HG03060 (cell line): Measurements from ENCODE around the gene LHPP.
"Not testable (repeated sequence)": the region's sequence is repeated elsewhere in the genome, so short reads cannot be mapped to it uniquely, and the experiment has no call there.

Experiments used
- ATAC-seq: cut with Tn5 transposase; IDR thresholded peaks from one replicate; pipeline ENCODE4 v1.9.1; 2021; ENCODE audit warnings: low read depth, moderate number of reproducible peaks; ENCODE audit not compliant: unreplicated experiment

LHPP gene

DNA sequence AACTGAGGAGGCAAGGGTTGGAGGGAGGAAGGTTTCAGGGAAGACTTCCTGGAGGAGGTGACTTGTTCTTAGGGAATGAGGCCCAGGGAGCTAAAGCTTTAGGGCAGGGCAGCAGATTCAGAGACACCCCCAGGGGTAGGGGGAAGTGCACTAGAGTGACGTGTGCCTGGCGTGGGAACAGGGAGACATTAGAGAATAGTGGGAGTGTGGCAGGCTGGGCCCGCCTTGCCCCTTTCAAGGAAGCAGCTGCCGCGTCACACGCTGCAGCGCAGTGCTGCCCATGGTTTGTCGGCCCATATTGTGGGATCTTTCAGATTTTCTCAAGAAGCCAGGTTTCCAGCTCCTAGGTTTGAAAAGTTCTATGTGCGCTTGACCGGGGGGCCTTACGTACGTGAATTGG, 139.4 kb downstream of the LHPP start:
- no peak for ATAC-seq

DNA sequence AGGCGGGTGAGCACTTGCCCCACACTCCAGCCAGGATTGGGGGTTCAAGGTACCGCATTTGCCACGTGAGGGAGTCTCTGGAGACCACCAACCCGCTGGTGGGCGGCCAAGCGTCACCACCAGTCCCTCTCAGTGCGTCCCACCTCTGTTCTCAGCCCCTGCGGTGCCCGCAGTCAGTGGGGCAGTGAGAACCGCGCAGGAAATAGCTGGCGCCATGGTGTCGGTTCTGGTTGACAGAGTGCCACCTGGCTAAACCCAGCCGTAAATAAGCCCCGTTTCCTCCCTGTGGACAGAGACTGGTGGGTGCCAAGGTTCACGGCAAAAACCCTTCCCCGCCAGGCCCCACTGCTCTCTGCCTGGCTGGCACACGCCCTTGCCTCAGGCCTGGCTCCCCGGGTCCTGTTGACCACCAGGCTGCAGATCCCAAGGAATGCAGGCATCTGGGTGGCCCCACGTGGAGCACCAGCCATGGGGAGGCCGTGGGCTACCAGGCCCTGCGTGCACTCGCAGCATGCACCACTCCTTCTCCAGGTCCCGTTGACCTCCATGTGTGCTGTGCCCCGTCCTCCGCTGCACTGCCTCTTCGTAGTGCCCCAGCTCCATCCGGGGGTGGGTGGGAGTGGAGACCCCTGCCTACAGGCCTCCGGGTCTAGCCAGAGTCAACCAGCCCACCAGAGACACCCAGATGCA, 140.0 kb downstream of the LHPP start:
- no peak for ATAC-seq

DNA sequence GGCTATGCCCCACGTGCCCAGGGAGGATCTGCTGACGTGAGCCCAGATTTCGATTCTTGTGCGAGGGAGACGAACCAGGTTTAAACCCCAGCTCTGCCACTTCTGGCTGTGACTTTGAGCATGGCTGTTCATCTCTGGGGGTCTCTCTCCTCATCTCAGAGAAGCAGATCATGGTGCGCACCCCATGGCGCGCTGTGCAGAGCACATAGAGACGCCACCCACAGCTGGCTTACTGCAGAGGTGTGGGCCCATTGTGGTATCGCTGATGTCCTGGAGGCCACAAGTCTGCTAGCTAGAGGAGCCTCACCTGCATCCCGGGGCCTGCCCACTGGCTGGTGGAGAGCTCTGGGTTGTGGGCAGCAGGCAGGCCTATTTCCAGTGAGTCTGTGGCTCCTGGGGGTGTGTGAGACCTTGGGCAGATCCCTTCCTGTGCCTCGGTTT, 140.5 kb downstream of the LHPP start:
- ATAC-seq = no peak

DNA sequence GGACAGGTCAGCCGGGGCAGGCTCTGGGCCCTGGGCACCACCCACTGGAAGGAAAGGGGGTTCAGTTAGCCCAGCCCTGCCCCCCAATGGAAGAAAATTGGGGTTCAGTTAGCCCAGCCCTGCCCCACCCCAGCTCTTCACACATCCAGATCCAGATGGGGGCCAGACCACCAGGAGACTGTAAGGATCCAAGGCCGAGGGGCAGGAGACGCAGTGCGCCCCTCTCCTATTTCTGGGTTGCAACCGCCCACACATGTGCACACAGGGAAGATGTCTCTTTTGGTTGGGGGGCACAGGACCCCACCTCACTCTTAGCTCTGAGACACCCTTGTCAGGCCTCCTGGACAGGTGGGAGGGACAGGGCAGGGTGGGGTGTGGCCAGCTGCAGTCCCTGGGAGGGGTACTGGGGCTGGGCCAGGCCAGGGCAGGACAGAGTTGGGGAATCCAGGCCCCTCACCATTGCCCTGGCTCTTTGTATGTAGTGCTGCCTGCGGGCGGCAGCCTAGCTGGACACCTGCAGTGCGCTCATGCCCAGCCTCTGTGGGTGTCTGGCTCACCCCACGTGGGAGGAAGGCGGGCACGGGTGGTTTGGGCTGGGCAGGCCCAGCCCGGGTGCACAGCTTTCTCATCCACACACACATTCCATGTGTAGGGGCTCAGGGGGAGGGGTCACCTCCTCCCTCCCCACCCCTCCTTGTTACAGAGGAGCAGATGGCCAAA, 141.2 kb downstream of the LHPP start:
- no peak for ATAC-seq

DNA sequence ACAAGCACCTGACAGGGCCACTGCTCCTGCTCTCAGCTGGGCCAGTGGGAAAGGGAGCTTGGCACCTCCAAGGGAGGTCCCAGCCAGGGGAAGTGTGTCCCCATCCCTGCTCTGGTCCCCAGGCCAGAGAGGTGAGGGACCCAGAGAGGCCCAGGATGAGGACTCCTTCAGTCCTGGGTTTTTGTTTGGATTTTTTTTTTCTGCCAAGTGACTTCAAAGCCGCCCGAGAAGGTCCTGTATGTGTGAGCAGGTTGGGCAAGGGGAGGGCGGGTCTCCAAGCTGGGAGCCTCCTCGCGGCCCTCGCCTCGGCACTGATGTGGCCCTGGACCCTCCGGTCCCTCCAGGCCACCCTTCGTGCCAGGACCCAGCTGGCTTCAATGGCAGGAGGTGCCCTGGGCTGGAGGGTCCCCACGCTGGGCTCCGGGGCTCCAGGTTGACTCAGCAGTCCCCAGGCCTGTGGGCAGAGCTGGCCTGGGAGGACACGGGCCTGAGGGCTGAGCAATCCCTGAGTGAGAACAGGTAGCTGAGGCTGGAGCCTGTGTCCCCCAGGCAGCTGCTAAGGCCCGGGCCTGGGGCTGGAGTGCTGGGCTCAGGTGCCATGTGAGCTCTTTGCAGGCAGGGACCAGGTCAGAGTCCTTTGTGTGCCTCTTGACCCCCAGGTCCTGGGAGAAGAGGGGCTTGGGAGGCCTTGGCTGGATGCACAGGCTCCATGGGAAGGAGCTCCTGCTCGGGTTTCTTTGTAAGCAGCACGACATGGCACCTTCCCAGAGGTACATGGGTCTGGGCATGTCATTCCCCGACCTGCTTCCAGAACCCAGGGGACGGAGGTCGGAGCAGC, 142.0 kb downstream of the LHPP start:
- no peak for ATAC-seq

DNA sequence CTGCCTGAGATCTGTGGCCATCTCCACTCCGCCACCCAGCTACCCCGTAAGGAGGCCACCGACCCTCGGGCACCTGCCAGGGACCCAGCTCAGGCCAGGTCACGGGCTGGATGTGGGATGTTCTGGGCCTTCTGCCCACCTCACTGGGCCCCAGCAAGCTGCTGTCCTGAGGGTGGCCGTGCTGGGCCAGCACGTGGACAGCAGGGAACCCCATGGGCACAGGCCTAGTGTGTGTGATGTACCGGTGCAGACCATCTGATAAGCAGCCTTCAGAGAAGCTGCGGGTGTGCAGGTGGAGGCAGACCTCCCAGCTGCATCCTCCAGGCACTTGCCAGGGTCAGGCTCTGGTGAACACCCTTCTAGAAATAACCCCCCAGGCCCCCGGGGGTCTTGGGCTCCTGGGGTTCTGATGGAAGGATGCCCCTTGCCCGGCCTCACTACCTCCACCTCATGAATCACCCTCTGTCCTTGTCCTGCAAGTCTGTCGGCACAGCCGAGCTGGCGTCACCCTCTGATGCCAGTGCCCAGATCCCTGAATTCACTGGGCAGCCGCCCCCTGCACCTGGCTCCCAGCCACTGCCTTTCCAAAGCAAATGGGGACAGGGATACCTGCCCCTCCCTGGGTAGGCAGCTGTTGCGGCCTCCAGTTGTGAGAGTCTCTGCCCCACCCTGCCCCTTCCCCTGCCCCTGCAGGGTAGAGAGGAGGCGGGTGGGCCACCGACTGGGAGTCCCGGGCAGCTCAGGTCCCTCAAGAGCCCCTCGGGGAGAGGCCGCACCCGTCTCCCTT, 142.8 kb downstream of the LHPP start:
- no peak for ATAC-seq

DNA sequence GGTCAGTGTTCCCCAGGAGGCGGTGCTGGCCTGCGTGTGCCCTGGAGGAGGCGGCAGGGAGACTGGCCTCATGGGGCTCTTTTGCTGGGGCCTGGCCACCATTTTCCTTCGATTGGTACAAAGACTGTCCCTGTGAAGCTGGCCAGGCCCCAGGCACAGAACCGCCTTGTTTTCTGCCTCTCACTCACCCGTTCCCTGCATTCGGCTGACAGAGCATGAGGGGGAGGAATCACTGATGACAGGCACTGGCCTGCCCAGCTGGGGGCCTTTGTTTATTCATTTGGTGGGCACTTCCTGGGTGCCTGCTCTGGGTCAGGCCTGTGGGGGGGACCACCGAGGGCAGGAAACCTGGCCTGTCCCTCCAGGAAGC, 143.4 kb downstream of the LHPP start:
- no peak for ATAC-seq

DNA sequence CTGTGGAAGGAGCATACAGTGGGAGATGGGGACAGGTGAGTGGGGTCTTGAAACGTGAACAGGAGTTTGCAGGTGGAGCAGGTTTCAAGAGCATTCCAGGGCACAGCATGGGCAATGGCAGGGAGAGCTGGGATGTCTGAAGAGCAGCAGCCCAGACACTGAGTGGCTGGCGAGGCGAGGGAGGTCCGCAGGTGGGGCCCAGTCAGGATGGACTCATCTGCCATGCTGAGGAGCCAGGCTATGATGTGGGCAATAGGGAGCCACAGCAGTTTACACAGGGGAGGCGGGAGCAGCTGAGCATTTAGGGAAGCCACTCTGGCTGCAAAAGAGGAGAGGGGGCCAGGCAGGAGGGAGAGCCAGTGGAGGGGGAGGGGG, 143.8 kb downstream of the LHPP start:
- ATAC-seq = no peak

DNA sequence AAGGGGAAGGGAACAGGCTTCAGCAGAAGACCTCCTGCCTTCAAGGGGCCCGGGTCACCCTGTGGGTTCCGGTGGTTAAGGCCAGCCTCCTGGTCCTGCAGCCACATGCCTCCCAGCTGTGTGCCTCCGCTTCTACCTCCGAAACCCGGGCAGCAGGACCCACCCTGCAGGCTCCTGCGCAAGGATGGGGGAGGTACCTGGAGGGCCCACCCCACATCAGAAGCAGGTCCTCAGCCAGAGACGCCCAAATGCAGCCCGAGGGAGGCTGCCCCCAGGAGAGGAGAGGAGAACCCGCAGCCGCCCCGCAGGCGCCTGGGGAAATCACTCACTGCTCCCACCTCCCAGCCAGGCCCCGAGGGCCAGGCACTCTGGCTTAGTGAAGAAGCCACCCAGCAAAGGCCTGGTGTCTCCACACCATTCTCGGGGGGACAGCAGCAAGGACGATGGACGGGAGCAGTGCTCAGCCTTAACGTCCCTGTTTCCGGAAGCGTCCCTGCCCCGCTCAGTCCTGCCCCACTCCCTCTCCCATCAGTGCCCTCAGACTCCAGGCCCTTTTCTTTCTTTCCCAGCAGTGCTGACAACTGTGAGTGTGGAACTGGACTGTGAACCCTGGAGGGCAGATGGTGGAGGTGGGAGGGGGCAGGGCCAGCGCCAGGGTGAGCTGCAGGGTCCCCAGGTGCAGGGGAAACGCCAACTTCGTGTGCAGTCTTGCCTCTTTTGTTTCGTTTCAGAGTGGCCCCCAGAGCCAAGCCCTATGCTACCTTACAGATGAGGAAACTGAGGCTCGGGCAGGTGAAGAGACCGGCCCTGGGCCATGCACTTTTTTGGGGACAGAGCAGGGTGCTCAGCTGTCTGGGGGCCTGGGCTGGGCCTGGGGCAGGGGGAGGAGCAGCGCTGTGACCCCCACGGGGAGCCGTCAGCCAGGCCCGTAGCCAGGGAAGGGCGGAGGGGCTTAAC, 144.5 kb downstream of the LHPP start:
- no peak for ATAC-seq

DNA sequence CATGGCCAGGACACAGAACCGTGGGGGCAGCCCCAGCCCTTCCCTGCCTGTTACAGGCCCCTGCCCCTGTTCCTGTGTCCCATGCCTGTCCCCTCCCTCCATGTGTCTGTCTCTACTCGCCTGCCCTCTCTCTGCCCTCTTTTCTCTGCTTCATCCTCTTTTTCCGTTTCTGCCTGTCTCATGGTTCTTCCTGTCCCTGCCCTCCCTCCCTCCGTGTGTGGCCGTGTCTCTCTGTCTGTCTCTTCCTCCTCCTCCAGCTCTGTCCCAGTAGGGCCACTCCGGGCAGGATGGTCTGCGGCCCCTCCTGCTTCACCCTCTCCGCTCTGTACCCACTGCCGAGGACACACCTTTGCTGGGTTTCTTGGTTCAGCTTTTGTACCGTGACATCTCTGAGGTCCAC, 145.2 kb downstream of the LHPP start:
- ATAC-seq = no peak

DNA sequence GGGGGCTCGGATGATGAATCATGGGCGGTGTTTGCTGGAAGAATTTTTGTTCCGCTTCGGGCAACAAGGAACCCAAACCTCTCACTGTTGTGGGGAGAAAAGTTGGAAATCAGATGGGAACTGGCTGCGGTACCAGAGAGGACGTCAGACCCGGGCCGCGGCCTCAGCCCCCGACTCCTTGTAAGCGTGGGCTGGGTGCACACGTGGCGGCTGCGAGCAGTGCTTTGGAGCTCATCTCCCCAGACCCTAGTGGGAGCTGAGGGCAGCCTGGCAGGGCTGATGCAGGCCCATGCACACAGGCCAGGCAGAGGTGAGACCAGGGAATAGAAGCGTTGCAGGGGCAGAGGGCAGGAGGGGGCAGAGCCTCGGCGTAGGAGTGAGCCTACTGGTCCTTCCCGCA, 146.1 kb downstream of the LHPP start:
- no peak for ATAC-seq

DNA sequence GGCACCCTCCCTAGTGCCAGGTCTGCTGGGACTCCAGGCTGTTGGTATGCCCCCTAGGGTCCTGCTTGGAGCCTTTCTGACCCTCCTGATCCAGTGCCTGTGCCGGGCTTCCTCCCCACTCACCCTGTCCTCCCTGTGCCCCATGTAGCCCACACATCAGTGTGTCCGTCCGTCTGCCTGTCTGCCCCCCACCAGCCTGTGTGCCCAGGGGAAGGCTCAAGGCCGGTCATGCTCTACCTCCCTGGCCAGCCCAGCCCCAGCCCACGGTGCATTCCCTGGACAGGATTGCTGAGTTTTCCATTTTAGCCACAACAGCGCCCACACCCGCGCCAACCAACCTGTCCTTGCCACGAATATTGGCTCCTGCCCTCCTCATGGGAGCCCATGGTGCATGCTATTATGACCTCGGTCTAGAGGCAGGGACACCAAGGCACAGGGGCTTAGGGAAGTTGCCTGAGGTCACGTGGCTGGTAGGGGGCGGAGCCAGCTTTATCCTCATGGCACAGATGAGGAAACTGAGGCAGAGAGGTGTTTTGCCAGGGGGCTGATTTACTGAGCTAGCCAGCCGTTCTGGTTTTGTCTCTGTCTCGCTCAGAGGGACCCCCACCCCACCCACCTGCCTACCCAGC, 146.6 kb downstream of the LHPP start:
- no peak for ATAC-seq

DNA sequence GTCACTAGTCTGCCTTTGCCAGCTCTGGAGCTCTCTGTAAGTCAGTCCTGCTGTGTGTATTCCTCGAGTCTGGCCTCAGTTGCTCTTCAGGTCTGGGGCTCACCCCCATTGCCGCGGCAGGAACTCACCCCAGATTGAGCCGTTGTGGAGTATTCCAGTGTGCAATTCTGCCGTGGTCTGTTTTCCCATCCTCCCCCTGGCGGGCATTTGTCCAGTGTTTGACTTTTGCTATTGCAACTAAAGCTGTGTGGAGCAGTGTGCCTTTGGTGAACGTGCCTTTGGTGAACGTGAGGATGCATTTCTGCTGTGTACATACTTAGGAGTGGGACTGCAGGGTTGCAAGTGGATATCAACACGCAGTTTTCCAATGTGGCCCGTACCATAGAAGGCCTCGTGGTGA, 148.1 kb downstream of the LHPP start:
- no peak for ATAC-seq

DNA sequence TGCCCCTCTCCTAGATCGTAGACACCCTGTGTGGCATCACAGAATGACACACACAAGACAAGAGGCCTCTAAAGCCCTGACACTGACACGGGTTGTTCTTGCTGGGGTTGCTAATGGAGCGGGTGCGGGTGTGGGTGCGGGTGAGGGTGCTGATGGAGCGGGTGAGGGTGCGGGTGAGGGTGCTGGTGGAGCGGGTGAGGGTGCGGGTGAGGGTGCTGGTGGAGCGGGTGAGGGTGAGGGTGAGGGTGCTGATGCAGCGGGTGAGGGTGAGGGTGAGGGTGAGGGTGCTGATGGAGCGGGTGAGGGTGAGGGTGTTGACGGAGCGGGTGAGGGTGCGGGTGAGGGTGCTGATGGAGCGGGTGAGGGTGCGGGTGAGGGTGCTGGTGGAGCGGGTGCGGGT, 148.6 kb downstream of the LHPP start:
- not testable (repeated sequence) for ATAC-seq

DNA sequence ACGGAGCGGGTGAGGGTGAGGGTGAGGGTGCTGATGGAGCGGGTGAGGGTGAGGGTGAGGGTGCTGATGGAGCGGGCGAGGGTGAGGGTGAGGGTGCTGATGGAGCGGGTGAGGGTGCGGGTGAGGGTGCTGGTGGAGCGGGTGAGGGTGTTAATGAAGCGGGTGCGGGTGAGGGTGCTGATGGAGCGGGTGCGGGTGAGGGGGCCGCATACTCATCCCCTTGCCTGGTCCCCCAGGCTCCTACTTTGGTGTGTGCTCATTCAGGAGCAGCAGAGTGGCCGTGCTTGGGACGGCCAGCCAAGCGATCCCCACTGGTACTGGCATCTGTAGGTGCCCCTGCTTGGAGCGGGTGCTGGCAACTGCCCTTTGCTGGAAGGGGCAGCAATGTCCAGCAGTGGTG, 149.2 kb downstream of the LHPP start:
- not testable (repeated sequence) for ATAC-seq

DNA sequence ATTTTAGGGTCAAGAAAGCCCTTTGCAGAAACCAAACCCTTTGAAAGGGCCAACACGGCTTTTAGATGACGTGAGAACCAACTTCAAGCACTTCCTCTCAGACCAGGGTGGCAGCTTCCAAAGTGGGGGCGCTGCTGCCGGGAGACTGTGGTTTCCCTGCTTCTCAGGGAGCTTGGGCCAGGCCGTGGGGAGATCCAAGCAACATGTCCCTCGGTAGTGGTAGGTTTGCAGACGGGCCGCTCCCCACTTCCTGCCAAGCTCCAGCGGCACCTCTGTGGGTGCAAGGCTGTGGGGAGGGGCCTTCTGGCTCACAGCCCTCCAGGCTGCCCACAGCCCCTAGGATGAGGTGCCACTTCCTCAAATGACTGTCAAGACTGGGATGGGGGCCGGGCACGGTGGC, 150.1 kb downstream of the LHPP start:
- ATAC-seq = no peak

DNA sequence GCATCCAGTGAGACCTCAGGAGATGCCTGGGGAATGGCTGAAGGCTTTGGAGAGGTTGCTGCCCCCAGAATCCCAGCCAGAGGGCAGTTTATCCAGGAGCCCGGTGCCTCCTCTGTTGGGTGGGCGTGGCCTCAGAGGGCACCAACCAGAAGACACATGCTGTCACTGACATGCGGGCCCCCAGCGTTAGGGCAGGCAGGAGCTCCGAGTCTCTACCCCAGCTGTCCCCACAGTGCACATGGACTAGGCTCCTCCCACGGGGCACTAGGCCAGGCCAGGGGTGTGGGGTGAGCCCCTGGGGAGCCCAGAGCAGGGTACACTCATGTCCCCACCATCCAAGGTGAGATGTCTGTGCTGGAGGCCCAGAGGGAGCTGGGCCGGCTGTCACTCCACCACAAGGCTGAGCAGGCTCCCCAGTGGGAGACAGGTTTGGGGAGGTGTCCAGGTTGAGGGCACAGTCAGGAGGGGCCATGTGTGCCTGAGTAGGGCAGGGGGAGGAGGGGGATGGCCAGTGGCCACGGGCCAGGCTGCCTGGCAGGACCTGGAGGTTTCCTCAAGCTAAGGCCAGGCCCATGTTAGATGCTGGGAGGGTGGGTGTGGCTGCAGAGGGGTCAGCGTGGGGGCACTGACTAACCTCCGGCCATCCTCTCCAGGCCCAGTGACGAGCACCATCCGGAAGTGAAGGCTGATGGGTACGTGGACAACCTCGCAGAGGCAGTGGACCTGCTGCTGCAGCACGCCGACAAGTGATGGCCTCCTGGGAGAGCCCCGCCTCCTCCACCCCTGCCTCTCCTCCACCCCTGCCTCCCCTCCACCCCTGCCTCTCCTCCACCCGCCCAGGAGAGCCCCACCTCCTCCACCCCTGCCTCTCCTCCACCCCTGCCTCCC, 151.2 kb downstream of the LHPP start:
- no peak for ATAC-seq

DNA sequence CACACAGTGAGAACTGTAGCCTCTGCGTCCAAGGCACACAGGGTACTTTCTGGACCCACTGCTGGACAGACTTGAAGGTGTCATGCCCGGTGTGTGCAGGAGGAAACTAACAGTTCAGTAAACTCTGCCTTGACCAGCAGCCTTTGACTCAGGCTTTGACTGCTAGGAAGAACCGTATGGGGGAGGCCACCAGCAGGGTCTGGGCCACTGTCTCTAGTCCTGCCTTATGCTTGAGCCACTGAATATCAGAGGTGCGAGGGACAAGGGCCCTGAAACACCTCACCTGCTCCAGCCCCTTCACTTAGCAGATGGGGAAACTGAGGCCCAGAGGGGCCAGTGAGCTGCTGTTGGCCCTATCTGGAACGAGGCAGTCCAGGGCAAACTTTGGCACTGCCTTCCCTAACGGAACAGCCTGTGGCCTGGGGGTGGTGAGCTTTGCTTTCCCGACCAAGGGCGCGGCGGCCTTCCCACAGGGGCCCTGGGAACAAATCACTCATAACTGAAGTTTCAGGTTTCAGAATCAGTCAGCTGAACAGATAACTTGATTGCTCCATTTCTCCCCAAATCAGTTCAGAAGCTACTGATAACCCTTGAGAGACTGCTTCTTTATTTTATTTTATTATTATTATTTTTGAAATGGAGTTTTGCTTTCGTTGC, 152.5 kb downstream of the LHPP start:
- peak; percentile 37 for ATAC-seq
